GM18507 (cell line): ENCODE results near the gene GLI3.

Experiments
- DNase-seq: peaks from one replicate; pipeline ENCODE4 v3.0.0; 2011; ENCODE audit warnings: low read depth; ENCODE audit not compliant: insufficient read length; ENCODE audit errors: extremely low spot score
- FAIRE-seq: peaks from 2 replicates; lab custom pipeline; 2011; peaks lifted over from hg19 to GRCh38; lab: Jason Lieb, UNC

Gene GLI3

GRCh38 chr7:41925946-41926345, 311.1 kb downstream of the GLI3 start:
- DNase-seq (no peak), FAIRE-seq (no peak)

GRCh38 chr7:41924796-41925195, 312.2 kb downstream of the GLI3 start:
- no peak for FAIRE-seq

GRCh38 chr7:41922373-41922772, 314.6 kb downstream of the GLI3 start:
- FAIRE-seq (no peak), DNase-seq (no peak)

More at GRCh38 chr7:41924796-41925195, 312.2 kb downstream of the GLI3 start:
- DNase-seq, result no peak

GRCh38 chr7:41921453-41921981, 315.5 kb downstream of the GLI3 start:
- DNase-seq, result no peak
- no peak for FAIRE-seq

- DNase-seq (no peak), FAIRE-seq (no peak)
Observed at GRCh38 chr7:41918597-41918996, 318.4 kb downstream of the GLI3 start.

GRCh38 chr7:41916450-41916927, 320.5 kb downstream of the GLI3 start:
- FAIRE-seq (no peak), DNase-seq (no peak)

GRCh38 chr7:41915871-41916270, 321.1 kb downstream of the GLI3 start:
- DNase-seq (no peak), FAIRE-seq (no peak)

GRCh38 chr7:41912851-41913567, 324.0 kb downstream of the GLI3 start:
- no peak for FAIRE-seq

GRCh38 chr7:41912426-41912825, 324.6 kb downstream of the GLI3 start:
- no peak for FAIRE-seq
- no peak for DNase-seq

More at GRCh38 chr7:41912851-41913567, 324.0 kb downstream of the GLI3 start:
- no peak for DNase-seq

- DNase-seq (no peak), FAIRE-seq (peak; percentile 12)
Observed at GRCh38 chr7:41911792-41912191, 325.2 kb downstream of the GLI3 start.
